Measurements from ENCODE around the gene NPSR1. TPM values are rescaled to one million over a fixed set of nuclear protein-coding genes. Genes with fewer than 3 reads are reported as not detected.
"Not testable (repeated sequence)": the region's sequence is repeated elsewhere in the genome, so short reads cannot be mapped to it uniquely, and the experiment has no call there.

The NPSR1 gene
- total RNA-seq, 1 donor: not detected

GRCh38 chr7:34758111-34758601, 100.1 kb downstream of the NPSR1 start:
- no peak overlapping the region for H3K4me3 ChIP-seq (ENCODE audit: low read length)
- no peaks in the 10 kb centered on the region for H3K9me3 ChIP-seq (ENCODE audit: low read depth, low read length)
- no peaks in the 10 kb centered on the region for H3K27me3 ChIP-seq (ENCODE audit: insufficient read depth, low read length)
- no peaks in the 10 kb centered on the region for H3K4me1 ChIP-seq (ENCODE audit: insufficient read depth, low read length)

DNA sequence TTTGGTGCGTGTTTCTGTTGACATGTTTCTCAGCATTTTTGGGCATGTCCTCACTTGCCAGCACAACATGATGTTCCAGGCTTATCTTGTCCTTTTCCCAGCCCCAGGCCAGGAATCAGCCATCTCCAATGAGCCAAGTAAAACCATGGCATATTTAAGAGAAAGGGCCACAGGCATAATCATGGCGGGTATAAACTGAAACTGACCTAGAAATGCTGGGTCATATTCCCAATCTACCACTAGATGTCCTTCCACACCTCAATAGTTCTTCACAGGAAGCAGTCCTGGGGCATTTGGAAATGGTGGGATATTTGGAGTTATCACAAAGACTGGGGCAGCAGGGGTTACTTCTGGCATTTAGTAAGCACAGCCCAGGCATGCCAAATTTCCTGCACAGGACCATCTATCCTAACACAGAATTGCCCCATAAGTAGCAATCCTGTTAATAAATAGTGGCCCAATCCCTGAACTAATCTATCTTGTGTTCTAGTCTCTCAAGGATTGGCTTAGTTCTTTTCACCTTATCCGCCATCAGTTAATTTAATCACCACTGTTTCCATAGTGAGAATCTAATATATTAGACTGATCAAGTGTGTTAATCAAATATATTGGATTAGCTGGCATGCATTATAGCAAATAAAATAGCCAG, 101.6 kb downstream of the NPSR1 start:
- Histone ChIP-seq H3K27me3 (ENCODE audit: insufficient read depth, low read length) (no peaks in the 10 kb centered on the region), H3K4me1 (ENCODE audit: insufficient read depth, low read length) (no peaks in the 10 kb centered on the region), H3K4me3 (ENCODE audit: low read length) (no peak overlapping the region), H3K9me3 (ENCODE audit: low read depth, low read length) (no peaks in the 10 kb centered on the region)

DNA sequence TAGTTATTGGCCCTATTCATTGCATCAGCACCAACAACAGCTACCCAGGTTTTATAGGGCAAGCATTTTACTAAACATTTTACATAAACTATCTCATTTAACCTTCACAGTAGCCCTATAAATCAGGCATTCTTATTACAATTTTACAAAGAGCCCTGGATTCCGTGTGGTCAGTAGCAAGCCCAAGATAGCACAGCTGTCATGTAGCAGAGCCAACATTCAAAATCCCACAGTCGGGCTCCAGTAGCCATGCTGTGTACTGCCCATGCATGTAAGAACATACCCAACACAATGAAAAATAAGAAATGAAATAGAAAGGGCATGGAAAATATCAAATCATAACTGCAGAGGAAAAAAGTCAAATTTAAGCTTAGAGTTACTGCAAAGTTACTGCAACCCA, 102.3 kb downstream of the NPSR1 start:
- Histone ChIP-seq H3K4me3 (ENCODE audit: low read length) (no peak overlapping the region), H3K4me1 (ENCODE audit: insufficient read depth, low read length) (no peaks in the 10 kb centered on the region), H3K27me3 (ENCODE audit: insufficient read depth, low read length) (no peaks in the 10 kb centered on the region), H3K9me3 (ENCODE audit: low read depth, low read length) (no peaks in the 10 kb centered on the region)

DNA sequence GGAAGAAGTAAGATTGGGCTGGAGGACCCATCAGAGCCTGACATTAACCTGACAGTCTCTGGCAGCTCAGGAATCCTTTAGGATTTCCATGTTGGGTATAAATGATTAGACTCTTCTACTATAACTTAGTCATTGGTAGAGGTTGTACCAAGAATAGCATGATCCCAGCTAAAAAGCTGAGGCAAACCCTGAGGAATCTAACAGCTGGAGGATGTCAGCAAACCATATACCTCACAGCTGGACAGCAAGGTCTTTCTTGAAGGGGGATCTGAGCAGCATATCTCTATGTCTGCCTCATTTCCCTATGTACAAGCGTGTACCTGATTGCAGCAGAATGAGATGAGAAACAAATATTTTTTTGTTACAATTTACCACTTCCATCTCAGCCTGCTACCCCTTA, 103.2 kb downstream of the NPSR1 start:
- no peaks in the 10 kb centered on the region for H3K27me3 ChIP-seq (ENCODE audit: insufficient read depth, low read length)
- no peaks in the 10 kb centered on the region for H3K9me3 ChIP-seq (ENCODE audit: low read depth, low read length)
- no peak overlapping the region for H3K4me3 ChIP-seq (ENCODE audit: low read length)
- H3K4me1 ChIP-seq (ENCODE audit: insufficient read depth, low read length): no peaks in the 10 kb centered on the region

DNA sequence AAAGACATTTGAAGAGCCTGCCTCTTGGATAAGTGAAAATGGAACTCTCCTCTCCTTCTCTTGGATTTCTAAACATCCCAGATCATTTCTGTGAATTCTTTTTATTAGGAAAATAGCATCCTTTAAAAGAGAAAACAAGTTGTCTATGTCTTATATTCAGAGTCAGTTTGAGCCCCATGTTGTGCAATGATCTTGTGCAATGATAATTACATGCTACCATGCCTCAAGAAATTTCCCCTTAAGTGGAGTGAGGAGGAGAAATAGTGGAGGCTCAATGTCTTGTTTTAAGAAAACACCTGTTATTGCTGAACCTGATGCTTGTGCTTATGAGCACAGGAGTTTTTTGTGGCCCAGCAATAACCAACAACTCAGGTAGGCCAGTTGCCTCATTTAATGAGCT, 103.6 kb downstream of the NPSR1 start:
- Histone ChIP-seq H3K9me3 (ENCODE audit: low read depth, low read length) (no peaks in the 10 kb centered on the region), H3K4me1 (ENCODE audit: insufficient read depth, low read length) (no peaks in the 10 kb centered on the region), H3K4me3 (ENCODE audit: low read length) (no peak overlapping the region), H3K27me3 (ENCODE audit: insufficient read depth, low read length) (no peaks in the 10 kb centered on the region)

GRCh38 chr7:34762764-34763163, 104.7 kb downstream of the NPSR1 start:
- no peaks in the 10 kb centered on the region for H3K9me3 ChIP-seq (ENCODE audit: low read depth, low read length)
- H3K27me3 ChIP-seq (ENCODE audit: insufficient read depth, low read length): no peaks in the 10 kb centered on the region
- H3K4me3 ChIP-seq (ENCODE audit: low read length): no peak overlapping the region
- H3K4me1 ChIP-seq (ENCODE audit: insufficient read depth, low read length): no peaks in the 10 kb centered on the region

DNA sequence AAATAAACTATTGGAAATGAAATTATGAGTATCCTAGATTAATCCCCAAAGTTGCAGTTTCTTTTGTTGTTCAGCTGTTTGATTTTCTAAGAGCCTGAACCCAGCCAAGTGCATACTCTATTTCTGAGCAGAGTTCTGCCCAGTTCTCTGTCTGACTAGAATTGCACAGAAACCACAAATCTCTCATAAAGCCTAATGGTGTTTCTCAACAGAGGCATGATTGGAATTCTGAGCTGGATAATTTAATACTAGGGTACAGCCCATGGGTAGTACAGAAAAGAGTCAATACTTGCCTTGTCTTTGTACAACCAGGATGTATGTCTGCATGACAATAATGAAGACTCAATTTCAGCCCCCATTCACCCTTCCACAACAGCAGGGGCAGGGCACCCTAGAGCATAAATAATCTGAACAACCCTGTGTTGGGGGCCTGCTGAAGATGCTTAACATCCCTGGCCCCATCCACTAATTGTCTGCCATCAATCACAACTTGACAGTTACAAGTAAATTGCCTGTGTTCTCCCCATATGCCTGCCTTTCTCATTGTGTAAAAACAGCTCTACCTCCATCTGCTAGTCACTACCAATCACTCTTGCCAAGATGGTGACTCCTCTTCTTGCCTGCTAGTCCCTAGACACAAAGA, 114.4 kb downstream of the NPSR1 start:
- Histone ChIP-seq H3K27me3 (ENCODE audit: insufficient read depth, low read length) (no peaks in the 10 kb centered on the region), H3K4me3 (ENCODE audit: low read length) (no peak overlapping the region), H3K9me3 (ENCODE audit: low read depth, low read length) (no peaks in the 10 kb centered on the region), H3K4me1 (ENCODE audit: insufficient read depth, low read length) (no peaks in the 10 kb centered on the region)

- no peaks in the 10 kb centered on the region for H3K4me1 ChIP-seq (ENCODE audit: insufficient read depth, low read length)
Measured at GRCh38 chr7:34776748-34777358, 118.8 kb downstream of the NPSR1 start.

GRCh38 chr7:34780546-34780945, 122.5 kb downstream of the NPSR1 start:
- H3K27me3 ChIP-seq (ENCODE audit: insufficient read depth, low read length): no peaks in the 10 kb centered on the region
- H3K4me3 ChIP-seq (ENCODE audit: low read length): no peak overlapping the region
- H3K4me1 ChIP-seq (ENCODE audit: insufficient read depth, low read length): no peaks in the 10 kb centered on the region
- H3K9me3 ChIP-seq (ENCODE audit: low read depth, low read length): peaks cover 8% of the 10 kb centered on the region

More at GRCh38 chr7:34776748-34777358, 118.8 kb downstream of the NPSR1 start:
- Histone ChIP-seq H3K9me3 (ENCODE audit: low read depth, low read length) (no peaks in the 10 kb centered on the region), H3K27me3 (ENCODE audit: insufficient read depth, low read length) (no peaks in the 10 kb centered on the region), H3K4me3 (ENCODE audit: low read length) (no peak overlapping the region)

DNA sequence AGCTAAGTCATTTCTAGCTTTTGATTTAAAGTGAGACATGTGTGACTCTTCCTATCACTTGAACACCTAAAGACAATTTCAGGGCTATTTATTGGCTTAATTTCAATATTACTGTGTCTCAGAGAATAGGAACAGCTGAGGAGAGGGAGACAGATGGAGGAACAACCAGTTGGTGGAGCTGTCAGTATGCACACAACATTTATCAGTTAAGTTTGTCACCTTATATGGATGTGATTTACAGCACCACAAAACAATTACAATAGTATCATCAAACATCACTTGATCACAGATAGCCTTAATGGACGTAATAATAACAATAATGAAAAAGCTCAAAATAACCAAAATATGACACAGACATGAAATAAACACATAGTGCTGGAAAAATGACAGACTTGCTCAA, 129.6 kb downstream of the NPSR1 start:
- no peaks in the 10 kb centered on the region for H3K4me1 ChIP-seq (ENCODE audit: insufficient read depth, low read length)
- H3K4me3 ChIP-seq (ENCODE audit: low read length): no peak overlapping the region
- no peaks in the 10 kb centered on the region for H3K27me3 ChIP-seq (ENCODE audit: insufficient read depth, low read length)
- peaks cover 3% of the 10 kb centered on the region for H3K9me3 ChIP-seq (ENCODE audit: low read depth, low read length)

GRCh38 chr7:34806831-34807230, 148.8 kb downstream of the NPSR1 start:
- no peak overlapping the region for H3K4me3 ChIP-seq (ENCODE audit: low read length)
- H3K4me1 ChIP-seq (ENCODE audit: insufficient read depth, low read length): no peaks in the 10 kb centered on the region
- H3K9me3 ChIP-seq (ENCODE audit: low read depth, low read length): no peaks in the 10 kb centered on the region
- H3K27me3 ChIP-seq (ENCODE audit: insufficient read depth, low read length): no peaks in the 10 kb centered on the region

GRCh38 chr7:34807548-34808340, 149.7 kb downstream of the NPSR1 start:
- Histone ChIP-seq H3K27me3 (ENCODE audit: insufficient read depth, low read length) (no peaks in the 10 kb centered on the region), H3K4me1 (ENCODE audit: insufficient read depth, low read length) (no peaks in the 10 kb centered on the region), H3K9me3 (ENCODE audit: low read depth, low read length) (no peaks in the 10 kb centered on the region), H3K4me3 (ENCODE audit: low read length) (no peak overlapping the region)

GRCh38 chr7:34814203-34814842, 156.3 kb downstream of the NPSR1 start:
- not testable (repeated sequence) for H3K4me3 ChIP-seq (ENCODE audit: low read length); H3K4me1 ChIP-seq (ENCODE audit: insufficient read depth, low read length); H3K9me3 ChIP-seq (ENCODE audit: low read depth, low read length); H3K27me3 ChIP-seq (ENCODE audit: insufficient read depth, low read length)

DNA sequence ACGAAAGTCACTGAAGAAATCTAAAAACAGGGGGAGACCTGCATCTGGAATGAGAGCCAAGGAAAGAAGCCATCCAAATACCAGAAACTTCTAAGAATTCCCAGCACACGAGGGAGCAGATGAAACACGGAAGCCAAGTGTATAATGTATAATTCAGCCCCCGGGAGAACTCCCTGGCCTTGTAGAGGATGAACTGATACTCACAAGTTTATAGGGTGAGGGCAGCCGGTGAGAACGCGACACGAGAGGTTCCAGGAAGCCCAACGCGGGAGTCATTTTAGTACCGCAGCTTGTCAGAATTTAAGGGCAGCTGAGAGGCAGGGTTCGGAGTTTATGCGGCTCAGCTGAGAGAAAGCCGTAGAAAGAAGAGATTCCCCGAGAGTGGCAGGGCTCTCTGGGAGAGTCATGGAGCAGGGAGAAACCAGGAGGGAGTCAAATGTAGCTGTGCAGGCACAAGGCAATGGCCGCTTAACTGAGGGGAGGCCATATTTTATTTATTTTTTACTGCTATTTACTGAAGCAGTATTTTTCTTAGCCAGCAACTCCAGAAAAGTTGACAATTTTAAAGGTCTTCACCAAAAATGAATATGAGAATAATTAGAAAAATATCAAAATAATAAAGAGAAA, 164.0 kb downstream of the NPSR1 start:
- no peaks in the 10 kb centered on the region for H3K4me1 ChIP-seq (ENCODE audit: insufficient read depth, low read length)
- no peaks in the 10 kb centered on the region for H3K27me3 ChIP-seq (ENCODE audit: insufficient read depth, low read length)
- H3K9me3 ChIP-seq (ENCODE audit: low read depth, low read length): no peaks in the 10 kb centered on the region
- H3K4me3 ChIP-seq (ENCODE audit: low read length): no peak overlapping the region
